Vagina (tissue), 2 donors: ENCODE results near the gene SEPHS2.
"Not testable (repeated sequence)": the region's sequence is repeated elsewhere in the genome, so short reads cannot be mapped to it uniquely, and the experiment has no call there.

Experiments used
- POLR2A ChIP-seq, 2 donors: fragments of 450-650 bp; IDR thresholded peaks; one replicate each; pipeline ENCODE4 v1.6.1; 2017; ENCODE audit warnings: antibody characterized with exemption in 2 of 2, mild to moderate bottlenecking in 2 of 2, moderate library complexity in 2 of 2
- POLR2AphosphoS5 ChIP-seq, 2 donors: sonication (generic); formaldehyde crosslinking; IDR thresholded peaks; one replicate each; pipeline ENCODE4 v1.9.0; 2017; ENCODE audit warnings: antibody characterized with exemption in 2 of 2, mild to moderate bottlenecking in 2 of 2, low read depth in 1 of 2; ENCODE audit not compliant: insufficient read depth in 1 of 2
- TF ChIP-seq, protein P1 (sequence below), 3 experiments: fragments of 450-650 bp in 2 of 3; fragments of 200-600 bp in 1 of 3; sonication (generic) in 1 of 3; IDR thresholded peaks; one replicate each; pipeline ENCODE4 v1.5.1; 2017 to 2019; ENCODE audit warnings: antibody characterized with exemption in 3 of 3, mild to moderate bottlenecking in 2 of 3, moderate library complexity in 2 of 3

DNA sequence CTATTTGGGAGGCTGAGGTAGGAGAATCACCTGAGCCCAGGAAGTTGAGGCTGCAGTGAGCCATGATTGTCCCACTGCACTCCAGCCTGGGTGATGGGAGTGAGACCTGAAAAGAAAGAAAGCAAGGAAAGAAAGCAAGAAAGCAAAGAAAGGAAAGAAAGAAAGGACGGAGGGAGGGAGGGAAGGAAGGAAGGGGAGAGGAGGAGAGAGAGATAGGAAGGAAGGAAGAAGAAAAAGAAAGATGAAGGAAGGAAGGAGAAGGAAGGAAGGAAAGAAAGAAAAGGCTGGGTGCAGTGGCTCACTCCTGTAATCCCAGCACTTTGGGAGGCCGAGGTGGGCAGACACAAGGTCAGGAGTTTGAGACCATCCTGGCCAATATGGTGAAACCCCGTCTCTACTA, 32.1 kb upstream of the SEPHS2 start:
- TF ChIP-seq, protein P1, sequence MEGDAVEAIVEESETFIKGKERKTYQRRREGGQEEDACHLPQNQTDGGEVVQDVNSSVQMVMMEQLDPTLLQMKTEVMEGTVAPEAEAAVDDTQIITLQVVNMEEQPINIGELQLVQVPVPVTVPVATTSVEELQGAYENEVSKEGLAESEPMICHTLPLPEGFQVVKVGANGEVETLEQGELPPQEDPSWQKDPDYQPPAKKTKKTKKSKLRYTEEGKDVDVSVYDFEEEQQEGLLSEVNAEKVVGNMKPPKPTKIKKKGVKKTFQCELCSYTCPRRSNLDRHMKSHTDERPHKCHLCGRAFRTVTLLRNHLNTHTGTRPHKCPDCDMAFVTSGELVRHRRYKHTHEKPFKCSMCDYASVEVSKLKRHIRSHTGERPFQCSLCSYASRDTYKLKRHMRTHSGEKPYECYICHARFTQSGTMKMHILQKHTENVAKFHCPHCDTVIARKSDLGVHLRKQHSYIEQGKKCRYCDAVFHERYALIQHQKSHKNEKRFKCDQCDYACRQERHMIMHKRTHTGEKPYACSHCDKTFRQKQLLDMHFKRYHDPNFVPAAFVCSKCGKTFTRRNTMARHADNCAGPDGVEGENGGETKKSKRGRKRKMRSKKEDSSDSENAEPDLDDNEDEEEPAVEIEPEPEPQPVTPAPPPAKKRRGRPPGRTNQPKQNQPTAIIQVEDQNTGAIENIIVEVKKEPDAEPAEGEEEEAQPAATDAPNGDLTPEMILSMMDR (IDR thresholded peaks at IDR 0.05): not testable (repeated sequence)
- TF ChIP-seq POLR2A (IDR thresholded peaks at IDR 0.05); POLR2AphosphoS5 (IDR thresholded peaks at IDR 0.05; ENCODE audit: insufficient read depth in 1 of 2, low read depth in 1 of 2): not testable (repeated sequence)
